Hepatic stellate cell (primary cell): ENCODE results near the gene ERG.

Experiments used
- DNase-seq: peaks from one replicate; pipeline ENCODE4 v3.0.0; 2011; ENCODE audit warnings: low spot score

The ERG gene

GRCh38 chr21:38358098-38358497 lies 140.2 kb downstream of the ERG start:
- DNase-seq, result no peak

GRCh38 chr21:38356883-38357625 lies 141.2 kb downstream of the ERG start:
- DNase-seq, result no peak

- DNase-seq, result peak; percentile 84
Measured at GRCh38 chr21:38355992-38356781, 142.1 kb downstream of the ERG start.

GRCh38 chr21:38355353-38355752 lies 142.9 kb downstream of the ERG start:
- DNase-seq, result no peak

- DNase-seq, result no peak
Measured at GRCh38 chr21:38354746-38355145, 143.5 kb downstream of the ERG start.

GRCh38 chr21:38354231-38354630 lies 144.0 kb downstream of the ERG start:
- no peak for DNase-seq

GRCh38 chr21:38352536-38353219 lies 145.6 kb downstream of the ERG start:
- peak; percentile 73 for DNase-seq

- peak; percentile 80 for DNase-seq
Measured at GRCh38 chr21:38351961-38352521, 146.2 kb downstream of the ERG start.

GRCh38 chr21:38351176-38351959 lies 146.9 kb downstream of the ERG start:
- no peak for DNase-seq

- no peak for DNase-seq
Measured at GRCh38 chr21:38350684-38351083, 147.6 kb downstream of the ERG start.

GRCh38 chr21:38349977-38350376 lies 148.3 kb downstream of the ERG start:
- no peak for DNase-seq

- DNase-seq, result peak; percentile 28
Measured at GRCh38 chr21:38349111-38349746, 149.0 kb downstream of the ERG start.

- no peak for DNase-seq
Measured at GRCh38 chr21:38346286-38346685, 152.0 kb downstream of the ERG start.

GRCh38 chr21:38343691-38344090 lies 154.6 kb downstream of the ERG start:
- DNase-seq, result peak; percentile 31

GRCh38 chr21:38342739-38343138 lies 155.5 kb downstream of the ERG start:
- no peak for DNase-seq

- DNase-seq, result no peak
Measured at GRCh38 chr21:38341546-38342012, 156.7 kb downstream of the ERG start.

- DNase-seq, result no peak
Measured at GRCh38 chr21:38340131-38340530, 158.1 kb downstream of the ERG start.

- DNase-seq, result no peak
Measured at GRCh38 chr21:38337793-38338192, 160.5 kb downstream of the ERG start.

- DNase-seq, result no peak
Measured at GRCh38 chr21:38334866-38335265, 163.4 kb downstream of the ERG start.

- DNase-seq, result no peak
Measured at GRCh38 chr21:38333301-38334272, 164.7 kb downstream of the ERG start.
